Chondrocyte (in vitro differentiated cells): ENCODE measurements around the gene SENP2. TPM values are rescaled to one million over a fixed set of nuclear protein-coding genes. Genes with fewer than 3 reads are reported as not detected.
"Not testable (repeated sequence)": the region's sequence is repeated elsewhere in the genome, so short reads cannot be mapped to it uniquely, and the experiment has no call there.

ENCODE experiments used
- DNase-seq: peaks from one replicate; pipeline ENCODE4 v3.0.0; 2021; ENCODE audit warnings: mixed read lengths, low spot score
- H3K27ac Mint-ChIP-seq: one replicate; pipeline ENCODE4 v1.8.0; 2021; ENCODE audit warnings: mild to moderate bottlenecking, moderate library complexity, mixed read lengths; ENCODE audit not compliant: unreplicated experiment
- H3K27me3 Mint-ChIP-seq: 2 replicates; pipeline ENCODE4 v1.8.0; 2021; ENCODE audit warnings: low read depth, mixed read lengths
- H3K36me3 Mint-ChIP-seq: 2 replicates; pipeline ENCODE4 v1.8.0; 2021; ENCODE audit warnings: low read depth, mixed read lengths
- H3K4me1 Mint-ChIP-seq: 2 replicates; pipeline ENCODE4 v1.8.0; 2021; ENCODE audit warnings: low read depth, mild to moderate bottlenecking, mixed read lengths
- H3K4me3 Mint-ChIP-seq: one replicate; pipeline ENCODE4 v1.8.0; 2021; ENCODE audit warnings: mild to moderate bottlenecking, moderate library complexity, mixed read lengths; ENCODE audit not compliant: unreplicated experiment
- H3K9me3 Mint-ChIP-seq: 2 replicates; pipeline ENCODE4 v1.8.0; 2021; ENCODE audit warnings: low read depth, mixed read lengths
- CTCF ChIP-seq: fragments of 200-600 bp; sonication (generic); IDR thresholded peaks from 2 replicates; pipeline ENCODE4 v1.5.0; 2021; ENCODE audit warnings: antibody characterized with exemption, mild to moderate bottlenecking, moderate library complexity
- total RNA-seq: library from RNA; stranded (reverse); gene quantifications from 3 replicates; pipeline ENCODE4 v1.2.1, GENCODE V29; 2021

The SENP2 gene
- total RNA-seq, 1 donor from 2014 or later = 41.2 TPM

GRCh38 chr3:185549651-185550111 is 36.4 kb upstream of the SENP2 start:
- Mint-ChIP-seq H3K27ac (peak overlapping the region; percentile 80), H3K4me1 (peaks cover 22% of the 10 kb centered on the region), H3K9me3 (no peaks in the 10 kb centered on the region), H3K36me3 (no peaks in the 10 kb centered on the region), H3K4me3 (no peak overlapping the region), H3K27me3 (no peaks in the 10 kb centered on the region)
- DNase-seq = no peak
- TF ChIP-seq CTCF = no peak

- Mint-ChIP-seq H3K27ac (no peak within 1 kb of the TSS), H3K4me3 (no peak within 1 kb of the TSS), H3K9me3 (no peaks in the 10 kb centered on the region), H3K27me3 (no peaks in the 10 kb centered on the region), H3K4me1 (peaks cover 22% of the 10 kb centered on the region), H3K36me3 (no peaks in the 10 kb centered on the region)
- no peak for TF ChIP-seq CTCF
- no peak for DNase-seq
These were observed 33.7 kb upstream of the SENP2 start, which contains the start of gene LIPH for GRCh38 chr3:185552358-185552877. TSS of gene LIPH (minus strand) at chr3:185552588. CDS start at chr3:185552471, 117 bp downstream.

- Mint-ChIP-seq H3K9me3 (no peaks in the 10 kb centered on the region), H3K36me3 (no peaks in the 10 kb centered on the region), H3K27ac (no peak overlapping the region), H3K27me3 (no peaks in the 10 kb centered on the region), H3K4me3 (no peak overlapping the region), H3K4me1 (peaks cover 15% of the 10 kb centered on the region)
- no peak for TF ChIP-seq CTCF
- DNase-seq = no peak
These were observed 31.0 kb upstream of the SENP2 start for GRCh38 chr3:185555101-185555501.

- Mint-ChIP-seq H3K27ac (no peak overlapping the region), H3K4me1 (peaks cover 13% of the 10 kb centered on the region), H3K9me3 (no peaks in the 10 kb centered on the region), H3K36me3 (no peaks in the 10 kb centered on the region), H3K4me3 (no peak overlapping the region), H3K27me3 (no peaks in the 10 kb centered on the region)
- TF ChIP-seq CTCF = no peak
- DNase-seq = no peak
These were observed 30.2 kb upstream of the SENP2 start for GRCh38 chr3:185555860-185556347.

GRCh38 chr3:185556640-185557039 is 29.5 kb upstream of the SENP2 start:
- H3K27me3 Mint-ChIP-seq = not testable (repeated sequence)

GRCh38 chr3:185558395-185558794 is 27.7 kb upstream of the SENP2 start:
- H3K4me3 Mint-ChIP-seq = no peak overlapping the region
- peaks cover 18% of the 10 kb centered on the region for H3K4me1 Mint-ChIP-seq
- H3K9me3 Mint-ChIP-seq = no peaks in the 10 kb centered on the region
- DNase-seq = no peak
- TF ChIP-seq CTCF = no peak
- no peaks in the 10 kb centered on the region for H3K36me3 Mint-ChIP-seq
- no peaks in the 10 kb centered on the region for H3K27me3 Mint-ChIP-seq
- no peak overlapping the region for H3K27ac Mint-ChIP-seq

More at GRCh38 chr3:185556640-185557039, 29.5 kb upstream of the SENP2 start:
- not testable (repeated sequence) for H3K4me3 Mint-ChIP-seq, H3K9me3 Mint-ChIP-seq, H3K36me3 Mint-ChIP-seq, H3K27ac Mint-ChIP-seq, DNase-seq
- peaks cover 17% of the 10 kb centered on the region for H3K4me1 Mint-ChIP-seq
